HEK293 (cell line): ENCODE data around the gene ERLEC1.

Experiments
- PRDM1 ChIP-seq: fragments of 450-650 bp; formaldehyde crosslinking; IDR thresholded peaks from 2 replicates; pipeline ENCODE4; 2016; ENCODE audit warnings: missing biosample characterization, missing genetic modification characterization
- ZBTB8A ChIP-seq: fragments of 450-650 bp; formaldehyde crosslinking; IDR thresholded peaks from 2 replicates; pipeline ENCODE4 v1.5.1; 2016; ENCODE audit warnings: missing biosample characterization, missing genetic modification characterization
- ZFP37 ChIP-seq: fragments of 450-650 bp; formaldehyde crosslinking; IDR thresholded peaks from 2 replicates; pipeline ENCODE4 v1.5.1; 2016; ENCODE audit warnings: missing biosample characterization, missing genetic modification characterization
- ZNF423 ChIP-seq: fragments of 450-650 bp; formaldehyde crosslinking; IDR thresholded peaks from 2 replicates; pipeline ENCODE4 v1.5.1; 2016; ENCODE audit warnings: missing biosample characterization, missing genetic modification characterization
- ZNF544 ChIP-seq: fragments of 450-650 bp; formaldehyde crosslinking; IDR thresholded peaks from 2 replicates; pipeline ENCODE4 v1.5.0; 2017; ENCODE audit warnings: missing biosample characterization, missing genetic modification characterization
- ZNF560 ChIP-seq: fragments of 450-650 bp; formaldehyde crosslinking; IDR thresholded peaks from 2 replicates; pipeline ENCODE4 v1.5.1; 2017; ENCODE audit warnings: missing biosample characterization, missing genetic modification characterization, borderline replicate concordance
- TF ChIP-seq, protein P1 (sequence below): fragments of 450-650 bp; formaldehyde crosslinking; IDR thresholded peaks from 2 replicates; pipeline ENCODE4 v1.5.1; 2016; ENCODE audit warnings: missing biosample characterization, missing genetic modification characterization, low read depth
- TF ChIP-seq, protein P2 (sequence below): fragments of 450-650 bp; formaldehyde crosslinking; IDR thresholded peaks from 2 replicates; pipeline ENCODE4 v1.5.1; 2016; ENCODE audit warnings: missing biosample characterization, missing genetic modification characterization
- TF ChIP-seq, protein P3 (sequence below): fragments of 450-650 bp; formaldehyde crosslinking; IDR thresholded peaks from 2 replicates; pipeline ENCODE4 v1.5.1; 2016; ENCODE audit warnings: missing biosample characterization, missing genetic modification characterization
- TF ChIP-seq, protein P4 (sequence below): fragments of 450-650 bp; formaldehyde crosslinking; IDR thresholded peaks from 2 replicates; pipeline ENCODE4 v1.5.1; 2016; ENCODE audit warnings: missing biosample characterization, missing genetic modification characterization

DNA sequence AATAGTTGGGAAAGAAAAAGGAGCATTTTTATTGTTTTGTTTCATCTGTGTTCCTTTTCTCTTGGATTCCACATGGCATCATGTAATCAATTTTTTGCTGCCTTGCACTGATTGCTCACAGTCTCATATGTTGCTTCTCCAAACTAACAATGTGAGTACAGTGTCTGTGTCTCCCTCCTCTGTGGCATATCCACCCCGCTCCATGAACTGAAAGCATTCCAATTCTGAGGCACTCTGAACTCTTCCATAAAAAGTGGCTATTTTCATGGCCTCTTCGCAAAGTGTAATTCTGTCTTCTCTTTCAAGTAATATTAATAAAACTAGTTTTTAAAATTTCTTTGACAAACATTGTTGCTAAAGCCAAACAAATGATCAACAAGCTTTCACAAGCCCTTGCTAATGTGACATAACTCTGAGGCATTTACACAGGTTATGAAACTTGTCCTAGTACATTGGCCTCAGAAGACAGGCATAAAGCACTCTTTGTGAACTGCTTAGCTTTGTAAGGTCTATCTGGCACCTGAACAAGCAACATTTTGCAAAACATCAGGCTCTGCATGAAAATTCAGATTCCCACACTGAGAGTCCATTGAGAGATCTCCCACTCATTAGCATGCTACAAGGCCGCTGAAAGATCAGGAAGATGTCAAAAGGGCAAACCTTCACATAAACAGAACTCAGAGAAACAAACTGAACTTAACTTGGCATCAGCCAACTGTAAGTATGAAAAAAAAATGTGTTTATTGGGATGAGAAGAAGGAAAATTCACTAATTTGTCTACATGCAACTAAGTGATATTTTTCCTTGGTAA is 39.9 kb downstream of the ERLEC1 start:
- TF ChIP-seq, protein P1, sequence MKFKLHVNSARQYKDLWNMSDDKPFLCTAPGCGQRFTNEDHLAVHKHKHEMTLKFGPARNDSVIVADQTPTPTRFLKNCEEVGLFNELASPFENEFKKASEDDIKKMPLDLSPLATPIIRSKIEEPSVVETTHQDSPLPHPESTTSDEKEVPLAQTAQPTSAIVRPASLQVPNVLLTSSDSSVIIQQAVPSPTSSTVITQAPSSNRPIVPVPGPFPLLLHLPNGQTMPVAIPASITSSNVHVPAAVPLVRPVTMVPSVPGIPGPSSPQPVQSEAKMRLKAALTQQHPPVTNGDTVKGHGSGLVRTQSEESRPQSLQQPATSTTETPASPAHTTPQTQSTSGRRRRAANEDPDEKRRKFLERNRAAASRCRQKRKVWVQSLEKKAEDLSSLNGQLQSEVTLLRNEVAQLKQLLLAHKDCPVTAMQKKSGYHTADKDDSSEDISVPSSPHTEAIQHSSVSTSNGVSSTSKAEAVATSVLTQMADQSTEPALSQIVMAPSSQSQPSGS (tag by site-specific recombination) = no peak
- TF ChIP-seq ZNF560 (tag by site-specific recombination) (no peak), ZFP37 (tag by site-specific recombination) (no peak), ZNF423 (tag by site-specific recombination) (no peak), PRDM1 (tag by site-specific recombination) (no peak), ZNF544 (tag by site-specific recombination) (no peak), ZBTB8A (tag by site-specific recombination) (no peak)
- TF ChIP-seq, protein P2, sequence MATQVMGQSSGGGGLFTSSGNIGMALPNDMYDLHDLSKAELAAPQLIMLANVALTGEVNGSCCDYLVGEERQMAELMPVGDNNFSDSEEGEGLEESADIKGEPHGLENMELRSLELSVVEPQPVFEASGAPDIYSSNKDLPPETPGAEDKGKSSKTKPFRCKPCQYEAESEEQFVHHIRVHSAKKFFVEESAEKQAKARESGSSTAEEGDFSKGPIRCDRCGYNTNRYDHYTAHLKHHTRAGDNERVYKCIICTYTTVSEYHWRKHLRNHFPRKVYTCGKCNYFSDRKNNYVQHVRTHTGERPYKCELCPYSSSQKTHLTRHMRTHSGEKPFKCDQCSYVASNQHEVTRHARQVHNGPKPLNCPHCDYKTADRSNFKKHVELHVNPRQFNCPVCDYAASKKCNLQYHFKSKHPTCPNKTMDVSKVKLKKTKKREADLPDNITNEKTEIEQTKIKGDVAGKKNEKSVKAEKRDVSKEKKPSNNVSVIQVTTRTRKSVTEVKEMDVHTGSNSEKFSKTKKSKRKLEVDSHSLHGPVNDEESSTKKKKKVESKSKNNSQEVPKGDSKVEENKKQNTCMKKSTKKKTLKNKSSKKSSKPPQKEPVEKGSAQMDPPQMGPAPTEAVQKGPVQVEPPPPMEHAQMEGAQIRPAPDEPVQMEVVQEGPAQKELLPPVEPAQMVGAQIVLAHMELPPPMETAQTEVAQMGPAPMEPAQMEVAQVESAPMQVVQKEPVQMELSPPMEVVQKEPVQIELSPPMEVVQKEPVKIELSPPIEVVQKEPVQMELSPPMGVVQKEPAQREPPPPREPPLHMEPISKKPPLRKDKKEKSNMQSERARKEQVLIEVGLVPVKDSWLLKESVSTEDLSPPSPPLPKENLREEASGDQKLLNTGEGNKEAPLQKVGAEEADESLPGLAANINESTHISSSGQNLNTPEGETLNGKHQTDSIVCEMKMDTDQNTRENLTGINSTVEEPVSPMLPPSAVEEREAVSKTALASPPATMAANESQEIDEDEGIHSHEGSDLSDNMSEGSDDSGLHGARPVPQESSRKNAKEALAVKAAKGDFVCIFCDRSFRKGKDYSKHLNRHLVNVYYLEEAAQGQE = no peak
- TF ChIP-seq, protein P3, sequence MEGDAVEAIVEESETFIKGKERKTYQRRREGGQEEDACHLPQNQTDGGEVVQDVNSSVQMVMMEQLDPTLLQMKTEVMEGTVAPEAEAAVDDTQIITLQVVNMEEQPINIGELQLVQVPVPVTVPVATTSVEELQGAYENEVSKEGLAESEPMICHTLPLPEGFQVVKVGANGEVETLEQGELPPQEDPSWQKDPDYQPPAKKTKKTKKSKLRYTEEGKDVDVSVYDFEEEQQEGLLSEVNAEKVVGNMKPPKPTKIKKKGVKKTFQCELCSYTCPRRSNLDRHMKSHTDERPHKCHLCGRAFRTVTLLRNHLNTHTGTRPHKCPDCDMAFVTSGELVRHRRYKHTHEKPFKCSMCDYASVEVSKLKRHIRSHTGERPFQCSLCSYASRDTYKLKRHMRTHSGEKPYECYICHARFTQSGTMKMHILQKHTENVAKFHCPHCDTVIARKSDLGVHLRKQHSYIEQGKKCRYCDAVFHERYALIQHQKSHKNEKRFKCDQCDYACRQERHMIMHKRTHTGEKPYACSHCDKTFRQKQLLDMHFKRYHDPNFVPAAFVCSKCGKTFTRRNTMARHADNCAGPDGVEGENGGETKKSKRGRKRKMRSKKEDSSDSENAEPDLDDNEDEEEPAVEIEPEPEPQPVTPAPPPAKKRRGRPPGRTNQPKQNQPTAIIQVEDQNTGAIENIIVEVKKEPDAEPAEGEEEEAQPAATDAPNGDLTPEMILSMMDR (tag by site-specific recombination) = no peak
- TF ChIP-seq, protein P4, sequence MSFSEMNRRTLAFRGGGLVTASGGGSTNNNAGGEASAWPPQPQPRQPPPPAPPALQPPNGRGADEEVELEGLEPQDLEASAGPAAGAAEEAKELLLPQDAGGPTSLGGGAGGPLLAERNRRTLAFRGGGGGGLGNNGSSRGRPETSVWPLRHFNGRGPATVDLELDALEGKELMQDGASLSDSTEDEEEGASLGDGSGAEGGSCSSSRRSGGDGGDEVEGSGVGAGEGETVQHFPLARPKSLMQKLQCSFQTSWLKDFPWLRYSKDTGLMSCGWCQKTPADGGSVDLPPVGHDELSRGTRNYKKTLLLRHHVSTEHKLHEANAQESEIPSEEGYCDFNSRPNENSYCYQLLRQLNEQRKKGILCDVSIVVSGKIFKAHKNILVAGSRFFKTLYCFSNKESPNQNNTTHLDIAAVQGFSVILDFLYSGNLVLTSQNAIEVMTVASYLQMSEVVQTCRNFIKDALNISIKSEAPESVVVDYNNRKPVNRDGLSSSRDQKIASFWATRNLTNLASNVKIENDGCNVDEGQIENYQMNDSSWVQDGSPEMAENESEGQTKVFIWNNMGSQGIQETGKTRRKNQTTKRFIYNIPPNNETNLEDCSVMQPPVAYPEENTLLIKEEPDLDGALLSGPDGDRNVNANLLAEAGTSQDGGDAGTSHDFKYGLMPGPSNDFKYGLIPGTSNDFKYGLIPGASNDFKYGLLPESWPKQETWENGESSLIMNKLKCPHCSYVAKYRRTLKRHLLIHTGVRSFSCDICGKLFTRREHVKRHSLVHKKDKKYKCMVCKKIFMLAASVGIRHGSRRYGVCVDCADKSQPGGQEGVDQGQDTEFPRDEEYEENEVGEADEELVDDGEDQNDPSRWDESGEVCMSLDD = no peak
